ENCODE results near the gene N4BP2L1.
A peak's percentile ranks its signal among the peaks of the same experiment; 100 is the strongest.

Gene N4BP2L1

GRCh38 chr13:32427852-32428580, at the start of gene N4BP2L1:
N4BP2L1 (minus strand) TSS chr13:32428130; CDS start chr13:32428082, 48 bp downstream.
- peak; percentile 94 for DNase-seq

GRCh38 chr13:32476892-32477291, 49.0 kb upstream of the N4BP2L1 start:
- no peak for DNase-seq

GRCh38 chr13:32476021-32476731, 48.2 kb upstream of the N4BP2L1 start:
- DNase-seq, result no peak

- DNase-seq, result no peak
Measured at GRCh38 chr13:32474999-32475792, 47.3 kb upstream of the N4BP2L1 start.

- DNase-seq, result no peak
Measured at GRCh38 chr13:32473650-32474049, 45.7 kb upstream of the N4BP2L1 start.

- no peak for DNase-seq
Measured at GRCh38 chr13:32472194-32472621, 44.3 kb upstream of the N4BP2L1 start.

- DNase-seq, result no peak
Measured at GRCh38 chr13:32471187-32471922, 43.4 kb upstream of the N4BP2L1 start.

GRCh38 chr13:32468502-32469142, 40.7 kb upstream of the N4BP2L1 start:
- DNase-seq, result no peak

- no peak for DNase-seq
Measured at GRCh38 chr13:32456591-32456990, 28.7 kb upstream of the N4BP2L1 start.

- no peak for DNase-seq
Measured at GRCh38 chr13:32455594-32455903, 27.6 kb upstream of the N4BP2L1 start.

GRCh38 chr13:32454886-32455593, 27.1 kb upstream of the N4BP2L1 start:
- DNase-seq, result no peak

- no peak for DNase-seq
Measured at GRCh38 chr13:32453981-32454380, 26.1 kb upstream of the N4BP2L1 start.

GRCh38 chr13:32448972-32449371, 21.0 kb upstream of the N4BP2L1 start:
- DNase-seq, result no peak

- no peak for DNase-seq
Measured at GRCh38 chr13:32447894-32448623, 20.1 kb upstream of the N4BP2L1 start.

- no peak for DNase-seq
Measured at GRCh38 chr13:32446773-32447465, 19.0 kb upstream of the N4BP2L1 start.

- no peak for DNase-seq
Measured at GRCh38 chr13:32446220-32446619, 18.3 kb upstream of the N4BP2L1 start.

- no peak for DNase-seq
Measured at GRCh38 chr13:32445461-32445860, 17.5 kb upstream of the N4BP2L1 start.

- DNase-seq, result peak; percentile 51
Measured at GRCh38 chr13:32443111-32443510, 15.2 kb upstream of the N4BP2L1 start.

- DNase-seq, result no peak
Measured at GRCh38 chr13:32438871-32439270, 10.9 kb upstream of the N4BP2L1 start.

GRCh38 chr13:32432856-32433255, 4.9 kb upstream of the N4BP2L1 start:
- no peak for DNase-seq
